Upper lobe of right lung (tissue), 1 donor: ENCODE results near the gene CD200R1L. TPM values are rescaled to one million over a fixed set of nuclear protein-coding genes. Genes with fewer than 3 reads are reported as not detected.

Experiments used
- ATAC-seq: fragments of 200-7000 bp; cut with Tn5 transposase; one replicate; pipeline ENCODE4 v1.9.1; 2020; ENCODE audit warnings: mild to moderate bottlenecking, moderate library complexity
- DNase-seq: peaks from one replicate; pipeline ENCODE4 v3.0.0-alpha.2; 2020
- H3K27ac ChIP-seq: fragments of 200-600 bp; one replicate; pipeline ENCODE4 v1.8.0; 2022
- H3K27me3 ChIP-seq: fragments of 200-600 bp; one replicate; pipeline ENCODE4 v1.8.0; 2022; ENCODE audit warnings: mild to moderate bottlenecking
- H3K36me3 ChIP-seq: fragments of 200-600 bp; one replicate; pipeline ENCODE4 v1.8.0; 2022
- H3K4me1 ChIP-seq: fragments of 200-600 bp; one replicate; pipeline ENCODE4 v1.8.0; 2022
- H3K4me3 ChIP-seq: fragments of 200-600 bp; one replicate; pipeline ENCODE4 v1.8.0; 2022; ENCODE audit warnings: mild to moderate bottlenecking
- H3K9me3 ChIP-seq: fragments of 200-600 bp; one replicate; pipeline ENCODE4 v1.8.0; 2022
- intact Hi-C: fragments of 100-400 bp; cut with DNase I; formaldehyde crosslinking; loops from one replicate; pipeline ENCODE4 v1.11.0; 2022
- total RNA-seq: library from RNA; stranded (reverse); fragmentation: NEBNext Ultra II Directional; extraction: Animal tissue kit (Norgen Biotek cat#: 25700); gene quantifications from one replicate; pipeline ENCODE4 v1.2.1, GENCODE V29; 2021
- TF ChIP-seq, protein P1 (sequence below): fragments of 200-600 bp; IDR thresholded peaks from one replicate; pipeline ENCODE4 v1.8.0; 2022; ENCODE audit warnings: antibody characterized with exemption
- donor health status: DM: no; HTN: yes; CAD: no; lungs with severe emphysema.

Gene CD200R1L
- total RNA-seq, 1 donor from 2014 or later: not detected

DNA sequence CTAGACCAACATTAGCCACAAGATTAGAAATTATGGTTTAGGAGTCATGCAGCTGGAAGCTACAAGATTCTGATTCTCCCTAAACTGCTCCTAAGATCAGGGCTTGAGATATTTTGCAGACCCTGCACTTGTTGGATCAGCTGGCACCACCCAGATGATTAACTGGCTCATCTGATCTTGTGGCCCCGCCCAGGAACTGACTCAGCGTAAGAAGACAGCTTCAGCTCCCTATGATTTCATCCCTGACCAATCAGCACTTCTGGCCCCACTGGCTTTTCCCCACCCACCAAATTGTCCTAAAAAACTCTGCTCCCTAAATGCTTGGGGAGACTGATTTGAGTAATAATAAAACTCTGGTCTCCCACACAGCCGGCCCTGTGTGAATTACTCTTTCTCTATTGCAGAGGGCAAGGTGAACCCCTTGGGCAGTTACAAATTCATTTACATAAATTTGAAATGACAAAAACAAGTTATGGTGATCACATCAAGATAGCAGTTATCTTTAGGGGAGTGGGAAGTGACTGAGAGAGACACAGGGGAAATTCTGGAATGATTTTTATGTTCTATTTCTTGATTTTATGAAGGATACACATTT, 76.5 kb downstream of the CD200R1L start:
- DNase-seq: no peak
- TF ChIP-seq, protein P1, sequence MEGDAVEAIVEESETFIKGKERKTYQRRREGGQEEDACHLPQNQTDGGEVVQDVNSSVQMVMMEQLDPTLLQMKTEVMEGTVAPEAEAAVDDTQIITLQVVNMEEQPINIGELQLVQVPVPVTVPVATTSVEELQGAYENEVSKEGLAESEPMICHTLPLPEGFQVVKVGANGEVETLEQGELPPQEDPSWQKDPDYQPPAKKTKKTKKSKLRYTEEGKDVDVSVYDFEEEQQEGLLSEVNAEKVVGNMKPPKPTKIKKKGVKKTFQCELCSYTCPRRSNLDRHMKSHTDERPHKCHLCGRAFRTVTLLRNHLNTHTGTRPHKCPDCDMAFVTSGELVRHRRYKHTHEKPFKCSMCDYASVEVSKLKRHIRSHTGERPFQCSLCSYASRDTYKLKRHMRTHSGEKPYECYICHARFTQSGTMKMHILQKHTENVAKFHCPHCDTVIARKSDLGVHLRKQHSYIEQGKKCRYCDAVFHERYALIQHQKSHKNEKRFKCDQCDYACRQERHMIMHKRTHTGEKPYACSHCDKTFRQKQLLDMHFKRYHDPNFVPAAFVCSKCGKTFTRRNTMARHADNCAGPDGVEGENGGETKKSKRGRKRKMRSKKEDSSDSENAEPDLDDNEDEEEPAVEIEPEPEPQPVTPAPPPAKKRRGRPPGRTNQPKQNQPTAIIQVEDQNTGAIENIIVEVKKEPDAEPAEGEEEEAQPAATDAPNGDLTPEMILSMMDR: no peak
- Histone ChIP-seq H3K27me3 (no peaks in the 10 kb centered on the region), H3K4me3 (no peak overlapping the region), H3K27ac (no peak overlapping the region), H3K4me1 (peaks cover 6% of the 10 kb centered on the region), H3K9me3 (no peaks in the 10 kb centered on the region), H3K36me3 (no peaks in the 10 kb centered on the region)
- ATAC-seq: no peak
- intact Hi-C loops: no loop called here

DNA sequence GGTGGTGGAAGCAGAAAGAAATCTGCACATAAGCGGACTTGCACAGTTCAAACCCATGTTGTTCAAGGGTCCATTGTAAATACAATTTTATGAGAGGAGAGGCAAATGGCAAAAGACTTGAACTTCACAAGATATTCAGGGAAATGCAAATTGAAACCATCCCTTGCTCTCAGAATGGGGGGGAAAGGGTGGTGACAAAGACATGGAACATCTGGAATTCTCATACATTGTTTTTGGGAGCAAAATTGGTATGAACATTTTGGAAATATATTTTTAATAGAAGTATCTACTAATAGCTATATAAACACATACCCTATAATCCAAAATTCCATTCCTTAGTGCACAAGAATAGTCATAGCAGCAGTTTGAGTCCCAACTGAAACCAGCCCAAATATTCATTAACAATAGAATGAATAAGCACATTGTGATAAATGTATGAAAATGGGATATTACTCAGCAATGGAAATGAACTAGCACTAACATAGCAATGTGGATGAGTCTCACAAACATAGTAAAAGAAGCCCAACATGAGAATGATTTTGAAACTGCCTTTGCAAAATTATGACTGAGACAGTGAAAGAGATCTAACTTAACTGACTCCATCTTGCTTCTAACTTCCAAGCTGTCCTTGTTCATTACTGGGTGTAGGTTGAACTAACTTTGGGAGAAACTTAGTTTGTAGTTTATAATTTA, 77.2 kb downstream of the CD200R1L start:
- intact Hi-C loops: no loop called here
- H3K9me3 ChIP-seq: no peaks in the 10 kb centered on the region
- H3K36me3 ChIP-seq: no peaks in the 10 kb centered on the region
- TF ChIP-seq, protein P1: no peak
- H3K27ac ChIP-seq: no peak overlapping the region
- peaks cover 2% of the 10 kb centered on the region for H3K4me1 ChIP-seq
- ATAC-seq (no peak), DNase-seq (no peak)
- H3K27me3 ChIP-seq: no peaks in the 10 kb centered on the region
- H3K4me3 ChIP-seq: no peak overlapping the region

DNA sequence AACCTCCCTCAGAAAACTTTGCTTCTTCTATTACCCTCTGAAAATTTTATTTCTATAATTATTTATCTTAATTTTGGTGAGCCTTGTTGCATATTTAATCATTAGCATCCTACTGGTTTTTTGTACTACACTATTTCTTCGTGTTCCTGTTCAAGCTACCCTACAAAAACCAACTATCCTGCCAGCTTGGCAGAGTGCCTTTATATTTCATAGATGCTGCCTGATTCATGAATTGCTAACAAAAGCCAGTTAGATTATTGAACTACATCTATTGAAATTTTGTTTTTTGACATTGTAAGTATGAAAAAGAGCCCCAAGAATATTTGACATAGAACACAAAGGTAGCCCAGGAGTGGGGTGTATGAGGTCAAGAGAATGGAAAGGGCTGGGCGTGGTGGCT, 78.9 kb downstream of the CD200R1L start:
- H3K4me3 ChIP-seq: no peak overlapping the region
- no peaks in the 10 kb centered on the region for H3K27me3 ChIP-seq
- H3K4me1 ChIP-seq: no peaks in the 10 kb centered on the region
- ATAC-seq: no peak
- no peaks in the 10 kb centered on the region for H3K9me3 ChIP-seq
- intact Hi-C loops: no loop called here
- TF ChIP-seq, protein P1: no peak
- DNase-seq: no peak
- H3K27ac ChIP-seq: no peak overlapping the region
- H3K36me3 ChIP-seq: no peaks in the 10 kb centered on the region

GRCh38 chr3:112767177-112767576, 79.5 kb downstream of the CD200R1L start:
- intact Hi-C loops: no loop called here
- no peak overlapping the region for H3K4me3 ChIP-seq
- H3K27ac ChIP-seq: no peak overlapping the region
- no peaks in the 10 kb centered on the region for H3K4me1 ChIP-seq
- H3K9me3 ChIP-seq: no peaks in the 10 kb centered on the region
- H3K27me3 ChIP-seq: no peaks in the 10 kb centered on the region
- ATAC-seq (peak; percentile 88), DNase-seq (no peak)
- TF ChIP-seq, protein P1: no peak
- no peaks in the 10 kb centered on the region for H3K36me3 ChIP-seq

Other genes with a start within 250 kb of the CD200R1L start
- gene CCDC80, start 205.7 kb downstream of the CD200R1L start, total RNA-seq: 60.4 TPM
- gene CD200R1, start 128.2 kb upstream of the CD200R1L start, total RNA-seq: 1.9 TPM
- 12.3 TPM for gene GTPBP8, start 144.1 kb upstream of the CD200R1L start, total RNA-seq